ENCODE results near the gene KCNIP1. TPM values are rescaled to one million over a fixed set of nuclear protein-coding genes. Genes with fewer than 3 reads are reported as not detected.

The KCNIP1 gene
- total RNA-seq, 1 donor = not detected

DNA sequence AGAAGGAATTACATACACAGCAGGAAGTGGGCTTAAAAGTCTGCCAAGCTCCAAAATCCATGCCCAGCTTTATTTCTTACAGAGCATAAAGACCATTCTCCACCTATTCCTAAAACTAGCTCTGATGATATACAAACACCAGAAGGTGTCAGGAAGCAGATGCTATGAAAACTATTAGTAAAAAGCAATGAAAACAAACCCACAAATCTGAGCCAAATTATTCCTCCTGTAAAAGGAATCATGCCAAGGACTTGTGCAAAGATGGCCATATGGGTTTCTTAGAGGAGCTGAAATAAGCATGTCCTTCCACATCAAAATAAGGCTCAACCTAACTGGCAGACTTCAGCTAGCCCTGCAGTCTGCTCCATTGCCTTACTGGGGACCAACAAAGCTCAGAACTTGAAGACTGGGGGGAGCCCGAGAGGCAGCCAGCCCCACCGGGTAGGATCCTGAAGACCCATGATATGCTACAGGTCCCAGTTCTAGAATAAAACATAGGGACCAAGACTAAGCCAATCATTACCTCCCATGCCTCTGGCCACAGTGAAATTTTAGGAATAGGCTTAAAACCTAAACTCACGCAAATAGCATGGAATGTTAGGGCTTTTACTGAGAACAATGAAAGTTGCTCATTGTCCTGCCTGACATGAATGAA lies 236.9 kb downstream of the KCNIP1 start:
- Histone ChIP-seq H3K9me3 (ENCODE audit: low read depth, low read length) (no peaks in the 10 kb centered on the region), H3K27me3 (ENCODE audit: insufficient read depth, low read length) (peaks cover 3% of the 10 kb centered on the region), H3K36me3 (ENCODE audit: insufficient read depth, low read length) (no peaks in the 10 kb centered on the region), H4K20me1 (ENCODE audit: insufficient read depth, low read length) (no peaks in the 10 kb centered on the region), H3K4me3 (ENCODE audit: insufficient read depth, low read length) (no peak overlapping the region), H3K27ac (ENCODE audit: low read depth, low read length) (no peak overlapping the region), H3K4me2 (ENCODE audit: insufficient read depth, low read length) (no peak overlapping the region), H2AFZ (ENCODE audit: low read length) (no peak overlapping the region), H3K4me1 (ENCODE audit: insufficient read depth, low read length) (peaks cover 4% of the 10 kb centered on the region), H3K79me2 (ENCODE audit: insufficient read depth, low read length) (no peaks in the 10 kb centered on the region)
- DNase-seq (ENCODE audit: insufficient read length, low spot score, missing footprints) = no peak
- TF ChIP-seq CTCF (IDR thresholded peaks at IDR 0.05; ENCODE audit: extremely low read depth, low read depth, low read length) = no peak

- H3K27ac ChIP-seq (ENCODE audit: low read depth, low read length) = no peak overlapping the region
- H3K27me3 ChIP-seq (ENCODE audit: insufficient read depth, low read length) = peaks cover 3% of the 10 kb centered on the region
- no peak overlapping the region for H2AFZ ChIP-seq (ENCODE audit: low read length)
- no peak for DNase-seq (ENCODE audit: insufficient read length, low spot score, missing footprints)
- H3K4me1 ChIP-seq (ENCODE audit: insufficient read depth, low read length) = peaks cover 6% of the 10 kb centered on the region
- no peaks in the 10 kb centered on the region for H4K20me1 ChIP-seq (ENCODE audit: insufficient read depth, low read length)
- no peak overlapping the region for H3K4me3 ChIP-seq (ENCODE audit: insufficient read depth, low read length)
- no peaks in the 10 kb centered on the region for H3K36me3 ChIP-seq (ENCODE audit: insufficient read depth, low read length)
- H3K4me2 ChIP-seq (ENCODE audit: insufficient read depth, low read length) = no peak overlapping the region
- TF ChIP-seq CTCF (IDR thresholded peaks at IDR 0.05; ENCODE audit: extremely low read depth, low read depth, low read length) = no peak
- no peaks in the 10 kb centered on the region for H3K79me2 ChIP-seq (ENCODE audit: insufficient read depth, low read length)
- H3K9me3 ChIP-seq (ENCODE audit: low read depth, low read length) = no peaks in the 10 kb centered on the region
These were observed 238.0 kb downstream of the KCNIP1 start for GRCh38 chr5:170741801-170742200.

- H3K27me3 ChIP-seq (ENCODE audit: insufficient read depth, low read length) = peaks cover 3% of the 10 kb centered on the region
- no peak for DNase-seq (ENCODE audit: insufficient read length, low spot score, missing footprints)
- H3K27ac ChIP-seq (ENCODE audit: low read depth, low read length) = no peak overlapping the region
- no peaks in the 10 kb centered on the region for H3K36me3 ChIP-seq (ENCODE audit: insufficient read depth, low read length)
- H4K20me1 ChIP-seq (ENCODE audit: insufficient read depth, low read length) = no peaks in the 10 kb centered on the region
- no peak overlapping the region for H3K4me3 ChIP-seq (ENCODE audit: insufficient read depth, low read length)
- no peaks in the 10 kb centered on the region for H3K79me2 ChIP-seq (ENCODE audit: insufficient read depth, low read length)
- no peak overlapping the region for H2AFZ ChIP-seq (ENCODE audit: low read length)
- H3K9me3 ChIP-seq (ENCODE audit: low read depth, low read length) = no peaks in the 10 kb centered on the region
- H3K4me1 ChIP-seq (ENCODE audit: insufficient read depth, low read length) = peaks cover 6% of the 10 kb centered on the region
- no peak for TF ChIP-seq CTCF (IDR thresholded peaks at IDR 0.05; ENCODE audit: extremely low read depth, low read depth, low read length)
- H3K4me2 ChIP-seq (ENCODE audit: insufficient read depth, low read length) = no peak overlapping the region
These were observed 240.0 kb downstream of the KCNIP1 start for GRCh38 chr5:170743876-170744212.

GRCh38 chr5:170745481-170746071 lies 241.8 kb downstream of the KCNIP1 start:
- peak overlapping the region; percentile 25 for H3K4me3 ChIP-seq (ENCODE audit: insufficient read depth, low read length)
- no peak overlapping the region for H2AFZ ChIP-seq (ENCODE audit: low read length)
- peak overlapping the region; percentile 75 for H3K4me2 ChIP-seq (ENCODE audit: insufficient read depth, low read length)
- no peaks in the 10 kb centered on the region for H3K79me2 ChIP-seq (ENCODE audit: insufficient read depth, low read length)
- H3K36me3 ChIP-seq (ENCODE audit: insufficient read depth, low read length) = no peaks in the 10 kb centered on the region
- no peak overlapping the region for H3K27ac ChIP-seq (ENCODE audit: low read depth, low read length)
- DNase-seq (ENCODE audit: insufficient read length, low spot score, missing footprints) = peak; percentile 80
- peaks cover 6% of the 10 kb centered on the region for H3K4me1 ChIP-seq (ENCODE audit: insufficient read depth, low read length)
- no peaks in the 10 kb centered on the region for H4K20me1 ChIP-seq (ENCODE audit: insufficient read depth, low read length)
- TF ChIP-seq CTCF (IDR thresholded peaks at IDR 0.05; ENCODE audit: extremely low read depth, low read depth, low read length) = no peak
- peaks cover 6% of the 10 kb centered on the region for H3K27me3 ChIP-seq (ENCODE audit: insufficient read depth, low read length)
- H3K9me3 ChIP-seq (ENCODE audit: low read depth, low read length) = no peaks in the 10 kb centered on the region

All from osteoblast (primary cell).